HuH-7.5 (cell line): Measurements from ENCODE around the gene TBL3.
"Not testable (repeated sequence)": the region's sequence is repeated elsewhere in the genome, so short reads cannot be mapped to it uniquely, and the experiment has no call there.

ENCODE experiments used
- DNase-seq: peaks from one replicate; pipeline ENCODE4 v3.0.0; 2011; ENCODE audit warnings: low spot score

The TBL3 gene

DNA sequence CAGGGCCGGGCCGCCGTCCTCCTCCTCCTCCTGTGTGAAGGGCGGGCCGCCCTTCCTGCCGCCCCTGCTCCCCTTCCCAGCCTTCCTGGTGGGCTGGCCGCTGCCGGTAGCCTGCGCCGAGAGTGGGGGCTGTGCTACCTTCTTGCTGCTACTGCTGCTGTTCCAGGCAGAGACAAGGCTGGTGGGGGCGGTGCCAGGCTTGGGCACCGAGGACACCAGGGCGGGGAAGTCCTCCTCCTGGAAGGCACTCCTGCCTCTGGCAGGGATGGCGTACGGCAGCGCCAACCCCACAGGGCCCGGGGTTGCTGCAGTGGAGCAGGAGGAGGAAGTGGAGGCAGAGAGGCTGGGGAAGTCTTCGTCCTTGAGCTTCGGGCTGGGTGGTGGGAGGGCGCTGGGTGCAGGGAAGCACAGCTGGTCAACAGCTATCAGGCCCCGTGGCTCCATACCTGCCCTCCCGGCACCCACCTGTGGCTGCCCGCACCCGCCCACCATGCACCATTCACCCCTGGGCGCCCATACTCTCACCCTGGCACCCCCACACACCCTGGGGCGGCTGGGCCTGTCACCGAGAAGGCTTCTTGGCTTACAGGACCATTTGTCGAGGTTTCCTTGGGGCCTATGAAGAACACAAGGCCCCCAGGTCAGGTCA, 28.1 kb downstream of the TBL3 start:
- no peak for DNase-seq

DNA sequence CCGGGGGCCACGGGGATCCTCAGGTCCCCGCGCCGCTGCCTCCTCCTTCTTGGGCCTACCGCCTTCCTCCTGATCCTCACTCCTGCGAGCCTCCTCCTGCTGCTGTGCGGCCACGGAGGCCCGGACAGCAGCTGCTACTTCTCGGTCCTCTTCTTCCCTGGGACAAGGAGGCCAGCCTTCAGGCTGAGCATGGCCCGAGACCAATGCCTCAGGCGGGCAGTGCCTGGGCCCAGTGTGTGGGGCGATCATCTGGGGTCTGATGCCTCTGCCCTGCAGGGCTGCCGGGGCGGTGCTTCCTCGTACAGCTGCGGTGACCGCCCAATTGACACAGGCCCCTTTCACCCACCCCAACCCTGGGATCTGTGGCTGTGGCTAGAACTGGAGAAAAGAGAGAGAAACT, 29.2 kb downstream of the TBL3 start:
- DNase-seq = no peak

DNA sequence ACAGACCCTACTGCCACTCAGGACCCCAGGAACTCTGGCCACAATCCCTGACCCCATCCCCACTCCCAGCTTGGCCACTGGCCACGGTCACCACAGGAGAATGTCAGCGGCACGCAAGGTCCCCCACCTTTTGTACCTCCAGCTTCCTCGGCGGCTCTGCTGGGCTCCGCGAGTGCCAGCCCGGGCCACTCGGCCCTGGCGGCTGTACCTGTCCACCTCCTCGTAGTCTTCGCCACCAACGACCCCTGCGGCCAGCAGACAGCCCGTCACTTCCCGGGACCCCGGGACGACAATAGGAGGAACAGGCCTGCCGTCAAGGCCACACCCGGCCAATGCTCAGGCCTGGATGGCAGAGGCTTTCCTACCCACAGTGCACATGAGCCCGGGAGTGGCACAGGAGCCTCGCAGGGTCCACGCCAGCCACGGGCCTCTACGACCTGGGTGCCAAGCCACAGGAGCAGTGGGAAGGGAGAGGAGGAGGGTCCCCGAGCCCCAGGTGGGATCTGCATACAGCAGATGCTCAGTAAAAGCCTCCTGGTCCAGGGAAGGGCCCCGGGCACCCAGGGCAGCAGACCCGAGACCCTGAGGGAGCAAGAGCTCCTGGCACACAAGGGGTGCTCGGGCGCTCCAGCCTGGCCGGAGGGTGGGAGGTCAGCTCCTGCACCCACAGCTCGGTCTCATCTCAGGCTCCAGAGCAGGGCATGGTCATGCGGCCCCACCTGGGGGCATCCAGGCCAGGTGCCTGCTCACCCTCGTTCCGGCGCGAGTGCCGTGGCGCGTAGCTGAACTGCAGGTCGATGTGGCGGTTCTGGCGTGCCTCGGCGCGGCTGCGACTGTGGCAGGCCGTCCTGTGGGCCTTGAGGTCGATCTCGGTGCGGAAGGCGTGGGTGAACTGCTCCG, 29.9 kb downstream of the TBL3 start:
- no peak for DNase-seq

DNA sequence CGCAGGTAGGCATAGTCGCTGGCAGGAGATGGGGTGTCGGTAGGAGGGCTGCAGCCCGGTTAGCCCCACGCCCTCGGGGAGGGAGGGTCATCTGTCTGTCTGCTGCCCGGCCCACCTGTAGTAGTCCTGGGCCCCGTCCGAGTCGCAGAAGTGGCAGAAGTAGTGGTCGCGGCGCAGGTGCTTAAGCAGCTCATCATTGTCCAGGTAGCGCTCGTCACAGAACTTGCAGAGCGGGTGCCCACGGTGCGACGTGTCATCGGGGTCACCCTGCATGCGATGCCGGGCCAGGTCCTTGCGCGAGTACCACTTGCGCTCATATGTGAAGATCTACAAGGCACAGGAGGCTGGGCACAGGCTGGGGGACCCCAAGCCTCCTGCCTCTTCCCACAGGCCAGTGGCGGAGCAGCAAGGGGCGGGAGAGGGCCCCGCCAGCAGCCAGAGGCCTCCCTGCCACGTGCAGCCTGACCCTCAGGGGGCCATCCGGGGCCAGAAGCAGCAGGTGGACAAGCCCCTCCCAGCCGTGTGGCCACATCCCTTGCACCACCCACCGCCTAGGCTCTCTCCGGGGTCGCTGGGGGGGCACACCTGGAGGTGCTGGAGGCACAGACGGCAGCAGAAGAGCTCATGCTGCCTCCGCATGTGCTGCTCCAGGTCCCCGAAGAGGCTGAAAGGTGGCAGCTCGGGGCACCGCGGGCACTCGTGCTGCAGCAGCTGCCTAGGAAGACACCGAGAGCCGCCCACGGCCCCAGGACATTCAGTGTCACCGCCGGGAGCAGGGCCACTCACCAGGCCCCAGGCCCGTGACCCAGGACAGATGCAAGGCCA, 30.8 kb downstream of the TBL3 start:
- no peak for DNase-seq

DNA sequence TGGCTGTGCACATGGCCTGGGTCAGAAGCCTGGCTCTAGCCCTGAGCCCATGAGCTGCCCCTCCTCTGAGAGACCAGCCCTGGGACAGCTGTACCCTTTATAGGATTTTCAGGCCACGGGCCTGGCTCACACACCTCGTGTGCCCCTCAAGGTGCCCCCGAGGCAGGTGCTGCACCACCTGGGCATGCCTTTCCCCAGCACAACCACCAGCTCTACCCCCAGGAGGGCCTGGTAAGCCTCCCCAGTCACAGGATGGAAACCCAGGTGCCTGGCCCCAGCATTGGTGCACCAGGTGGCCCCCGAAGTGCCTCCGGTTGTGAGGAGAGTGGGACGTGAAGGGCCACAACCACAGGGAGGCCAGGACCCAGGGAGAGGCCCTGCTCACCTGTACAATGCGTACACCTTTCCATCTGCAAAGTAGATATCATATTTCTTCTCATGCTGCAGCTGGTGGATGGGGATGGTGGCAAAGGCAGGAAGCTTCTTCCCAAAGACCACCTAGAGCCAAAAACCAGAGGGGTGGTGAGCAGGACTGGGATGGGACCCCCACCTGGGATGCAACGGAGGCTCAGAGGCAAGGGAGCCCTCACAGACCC, 31.5 kb downstream of the TBL3 start:
- no peak for DNase-seq

DNA sequence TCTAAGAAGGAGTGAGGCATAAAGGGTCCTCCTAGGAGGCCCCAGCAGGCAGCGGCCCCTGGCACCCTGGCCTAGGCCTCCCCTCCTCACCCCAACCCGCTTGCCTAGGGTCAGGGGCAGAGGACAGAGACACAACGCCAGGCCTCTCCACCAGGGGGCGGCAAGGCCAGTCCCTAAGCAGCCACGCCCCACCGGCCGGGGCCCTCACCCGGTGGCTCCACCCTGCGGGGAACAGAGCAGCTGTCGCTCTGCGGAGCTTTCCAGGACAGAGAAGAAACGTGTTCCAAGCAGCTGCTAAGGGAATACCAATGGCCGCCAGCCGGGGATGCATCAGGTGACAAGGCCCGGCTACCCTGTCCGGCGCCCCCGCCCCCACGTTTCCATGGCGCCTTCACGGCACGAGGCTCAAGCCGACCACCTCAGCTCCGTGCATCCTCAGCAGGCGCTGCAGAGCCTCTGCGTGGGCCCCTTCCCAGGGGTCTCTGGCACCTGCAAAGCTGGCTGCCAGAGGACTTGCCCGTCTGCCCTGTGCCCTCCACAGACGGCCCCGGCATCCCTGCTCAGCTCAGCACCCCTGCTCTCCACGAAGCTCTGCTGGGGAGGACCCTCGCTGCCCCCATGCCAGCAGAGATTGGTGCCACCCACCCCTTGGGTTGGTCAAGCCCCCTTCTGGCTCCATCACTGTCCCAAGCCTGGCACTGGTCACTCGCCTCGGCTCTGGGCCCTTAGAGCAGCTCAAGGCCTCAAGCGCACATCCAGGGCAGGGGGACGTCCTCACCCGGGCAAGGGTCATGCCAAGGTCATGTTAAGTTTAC, 32.2 kb downstream of the TBL3 start:
- DNase-seq = peak; percentile 97

DNA sequence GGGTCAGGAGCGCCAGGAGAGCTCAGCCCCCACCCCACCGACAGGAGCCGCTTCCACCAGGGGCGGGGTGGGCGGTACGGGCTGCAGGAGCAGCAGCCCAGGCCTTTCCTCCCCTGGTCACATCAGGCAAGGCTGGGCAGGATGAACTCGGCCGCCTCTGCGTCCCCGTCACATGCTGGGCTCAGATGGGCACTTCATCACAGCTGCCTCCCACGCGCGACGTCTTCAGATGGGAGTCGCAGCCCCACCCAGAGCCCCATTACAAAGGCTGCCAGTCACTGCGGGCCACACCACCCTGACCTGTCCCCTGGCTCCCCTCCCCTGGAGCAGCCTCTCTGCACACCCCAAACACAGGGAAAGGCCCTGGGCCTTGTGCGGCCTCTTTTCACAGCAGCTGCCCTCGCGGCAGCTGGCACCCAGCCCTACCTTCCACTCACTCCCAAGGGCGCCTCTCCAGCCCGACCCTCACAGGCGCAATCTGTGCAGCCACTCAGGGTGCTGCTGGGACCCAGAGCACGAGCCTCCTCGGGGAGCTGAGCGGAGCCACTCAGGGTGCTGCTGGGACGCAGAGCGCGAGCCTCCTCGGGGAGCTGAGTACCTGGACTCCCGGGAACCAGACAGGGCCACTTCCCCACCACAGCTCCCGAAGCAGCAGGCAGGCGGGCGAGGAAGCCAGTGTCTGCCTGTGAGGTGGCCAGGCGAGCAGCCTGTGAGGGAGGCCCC, 33.1 kb downstream of the TBL3 start:
- DNase-seq = no peak

DNA sequence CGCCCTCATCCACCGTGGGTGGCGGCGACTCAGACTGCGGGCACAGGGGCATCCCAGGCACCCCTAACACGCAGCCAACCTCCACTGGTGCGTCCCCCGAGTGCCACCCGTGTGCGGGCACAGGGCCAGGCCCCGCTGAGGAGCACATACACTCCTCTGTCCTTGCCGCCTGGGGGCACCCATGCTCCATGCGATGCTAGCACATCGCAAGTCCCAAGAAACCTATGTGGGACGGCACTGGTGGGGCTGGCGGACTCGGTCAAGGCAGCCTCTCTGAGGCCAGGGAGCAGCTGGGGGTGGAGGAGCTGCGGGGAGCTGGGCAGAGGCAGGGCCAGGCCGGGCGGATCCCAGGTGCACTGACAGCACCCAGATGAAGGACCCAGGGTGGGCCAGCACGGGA, 33.8 kb downstream of the TBL3 start:
- DNase-seq = no peak

DNA sequence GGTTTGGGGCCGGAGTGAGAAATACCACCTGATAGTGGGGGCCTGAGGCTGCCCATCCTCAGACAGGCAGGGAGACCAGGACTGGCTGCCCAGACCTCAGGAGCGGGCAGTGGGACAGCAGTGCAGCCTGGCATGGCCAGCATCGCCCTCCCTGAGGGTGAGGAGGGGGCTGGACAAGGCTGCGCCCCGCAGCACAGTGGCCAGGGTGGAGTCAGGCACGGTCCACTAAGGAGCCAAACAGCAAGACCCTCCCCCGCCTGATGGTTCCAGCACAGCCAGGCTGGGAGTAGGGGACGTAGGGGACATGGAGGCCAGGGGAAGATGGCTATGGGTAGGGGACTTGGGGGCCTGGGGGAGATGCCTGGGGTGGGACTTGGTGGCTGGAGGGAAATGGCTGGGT, 34.5 kb downstream of the TBL3 start:
- no peak for DNase-seq

DNA sequence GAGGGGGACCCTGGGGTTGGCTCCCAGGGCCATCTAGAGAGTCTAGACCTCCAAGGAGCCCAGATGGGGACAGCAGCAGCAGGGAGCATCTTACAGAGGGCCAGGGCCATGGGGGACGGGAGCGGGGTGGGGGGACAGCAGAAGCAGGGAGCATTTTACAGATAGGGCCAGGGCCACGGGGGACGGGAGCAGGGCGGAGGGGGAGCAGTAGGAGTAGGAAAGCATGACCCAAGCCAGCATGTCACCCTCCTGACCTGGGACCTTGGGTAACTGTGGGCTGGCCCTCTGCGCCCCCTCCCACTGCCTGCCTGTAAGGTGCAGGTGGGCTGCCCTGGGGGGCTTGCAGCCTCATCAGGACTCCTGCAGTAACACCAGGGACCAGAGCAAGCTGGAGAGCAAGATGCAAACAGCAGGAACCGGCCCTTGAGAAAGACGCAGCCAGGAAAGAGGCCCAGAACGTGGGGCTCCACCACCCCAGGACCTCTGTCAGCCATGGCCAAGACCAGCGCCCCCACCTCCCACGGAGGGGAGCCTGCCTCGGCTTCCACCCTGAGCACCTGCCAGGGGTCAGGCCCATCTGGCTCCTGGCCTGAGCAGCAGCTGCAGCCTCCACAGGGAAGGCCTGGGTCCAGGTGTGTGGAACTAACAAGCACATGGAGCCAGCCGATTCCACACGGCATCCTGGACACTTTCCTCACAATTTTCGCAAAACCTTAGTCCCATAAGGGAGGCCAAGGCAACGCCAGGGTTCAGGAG, 35.4 kb downstream of the TBL3 start:
- DNase-seq = no peak

DNA sequence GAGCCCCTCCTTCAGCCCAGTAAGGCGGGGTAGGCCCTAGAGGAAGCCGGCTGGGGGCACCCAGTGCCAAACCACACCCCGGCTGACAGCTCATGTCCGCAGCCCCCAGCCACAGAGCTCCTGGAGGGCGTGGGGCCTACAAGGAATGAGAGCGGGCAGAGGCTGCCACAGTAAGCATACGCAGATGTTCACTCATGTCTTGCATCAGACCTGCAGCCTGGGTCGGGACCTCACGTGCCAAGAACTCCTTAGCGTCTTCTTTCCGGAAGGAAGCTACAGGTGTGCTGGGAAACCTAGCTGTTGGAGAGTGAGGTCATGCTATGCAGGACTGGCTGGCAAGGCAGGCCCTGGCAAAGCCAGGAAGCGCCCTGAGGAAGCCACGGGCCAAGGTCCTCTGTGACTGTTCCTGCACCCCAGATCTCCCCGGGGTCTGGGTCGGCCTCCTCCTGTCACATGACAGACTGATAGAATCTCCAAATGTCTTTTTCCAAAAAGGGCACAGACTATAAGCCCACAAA, 36.2 kb downstream of the TBL3 start:
- no peak for DNase-seq

DNA sequence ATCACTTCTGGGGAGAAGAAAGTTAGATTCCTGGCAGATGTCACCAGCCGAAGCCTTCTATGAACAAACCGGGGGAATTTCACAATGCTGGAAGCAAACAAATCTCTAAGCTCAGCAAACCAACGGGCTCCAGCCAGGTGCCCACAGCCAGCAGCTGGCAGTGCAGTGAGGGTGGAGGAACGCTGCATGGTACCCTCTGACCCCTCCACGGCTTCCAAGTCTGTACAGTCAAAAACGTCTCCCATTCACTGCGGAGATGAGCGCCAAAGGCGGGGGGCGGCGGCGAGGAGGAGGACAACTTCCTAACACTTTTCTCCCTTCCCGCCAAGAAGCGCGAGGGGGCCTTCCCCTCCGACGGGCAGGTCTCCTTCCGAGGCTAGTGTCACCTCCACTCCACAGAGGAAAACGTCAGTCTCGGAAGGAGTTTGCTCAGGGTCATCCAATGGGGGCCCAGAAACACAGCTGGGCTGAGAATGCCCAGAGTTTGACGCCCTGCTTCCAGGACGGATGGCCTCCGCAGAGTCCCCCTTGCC, 36.8 kb downstream of the TBL3 start:
- DNase-seq = peak; percentile 72

DNA sequence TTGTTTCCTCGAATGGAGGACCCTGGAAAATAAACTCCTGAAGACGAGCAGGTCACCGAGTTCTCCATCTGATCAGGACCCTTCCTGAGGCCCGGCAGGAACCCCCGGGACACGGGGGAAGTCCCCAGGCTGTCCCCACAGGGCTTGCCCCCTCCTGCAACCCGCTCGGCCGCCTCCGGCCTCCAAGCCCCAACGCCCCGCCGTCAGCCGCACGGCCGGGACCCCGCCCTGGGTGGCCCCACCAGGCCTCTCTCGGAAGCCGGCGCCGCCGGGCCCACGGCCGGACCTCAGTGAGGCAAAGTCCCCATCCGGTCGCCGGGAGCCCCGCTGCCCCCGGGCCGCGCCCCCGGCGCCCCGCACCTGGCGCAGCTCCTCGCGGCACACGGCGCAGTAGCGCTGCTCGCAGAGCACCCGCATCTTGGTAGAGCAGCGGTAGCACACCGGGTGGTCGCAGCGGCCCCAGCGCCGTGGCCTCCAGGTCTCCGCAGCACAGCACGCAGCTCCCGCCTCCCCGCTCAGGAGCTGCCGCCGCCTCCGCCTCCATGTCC, 37.4 kb downstream of the TBL3 start:
- DNase-seq = peak; percentile 47

DNA sequence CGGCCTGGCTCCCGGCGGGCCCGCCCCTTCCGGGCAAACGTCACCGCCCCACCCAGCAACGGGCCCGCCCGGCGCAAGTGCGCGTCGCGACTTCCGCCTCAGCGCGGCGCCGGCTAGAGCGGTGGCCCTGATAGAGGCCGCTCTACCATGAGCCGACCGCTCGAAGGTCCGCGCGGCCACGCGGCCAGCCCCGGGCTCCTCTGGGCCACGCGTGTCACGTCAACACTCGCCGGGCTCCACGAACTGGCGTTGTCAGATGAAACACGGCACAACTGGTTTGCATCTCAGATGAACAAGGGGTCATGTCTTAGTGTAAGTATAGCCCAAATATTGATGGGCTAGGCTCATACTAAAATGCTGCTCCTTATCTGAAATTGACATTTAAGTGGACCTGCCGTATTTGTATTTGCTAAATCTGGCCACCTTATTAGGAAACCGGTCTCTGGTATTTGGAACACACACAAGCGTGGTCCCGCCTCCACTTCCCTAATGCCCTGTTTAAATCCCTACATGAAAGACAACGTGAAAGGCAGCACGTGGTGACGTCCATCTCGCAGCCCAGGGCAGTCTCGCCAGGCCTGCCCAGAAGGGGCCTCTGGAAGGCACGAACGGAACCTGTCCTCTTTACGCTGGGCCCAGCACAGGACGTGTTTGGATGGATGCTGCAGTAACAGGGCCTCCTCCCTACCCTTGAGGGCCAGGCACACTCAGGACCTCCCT, 38.1 kb downstream of the TBL3 start, which contains the start of gene ZNF598:
Gene ZNF598 (minus strand): TSS at position 31 of the 720 bp plus-strand sequence.
- DNase-seq = peak; percentile 89

DNA sequence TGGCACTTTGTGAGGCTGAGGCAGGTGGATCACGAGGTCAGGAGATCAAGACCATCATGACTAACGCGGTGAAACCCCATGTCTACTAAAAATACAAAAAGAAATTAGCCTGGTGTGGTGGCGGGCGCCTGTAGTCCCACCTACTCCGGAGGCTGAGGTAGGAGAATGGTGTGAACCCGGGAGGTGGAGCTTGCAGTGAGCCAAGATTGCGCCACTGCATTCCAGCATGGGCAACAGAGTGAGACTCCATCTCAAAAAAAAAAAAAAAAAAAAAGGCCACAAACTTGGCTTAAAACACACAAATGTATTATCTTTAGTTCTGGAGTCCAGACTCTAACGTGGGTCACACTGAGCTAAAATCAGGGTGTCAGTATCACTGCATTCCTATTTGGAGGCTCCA, 39.9 kb downstream of the TBL3 start:
- DNase-seq = not testable (repeated sequence)

DNA sequence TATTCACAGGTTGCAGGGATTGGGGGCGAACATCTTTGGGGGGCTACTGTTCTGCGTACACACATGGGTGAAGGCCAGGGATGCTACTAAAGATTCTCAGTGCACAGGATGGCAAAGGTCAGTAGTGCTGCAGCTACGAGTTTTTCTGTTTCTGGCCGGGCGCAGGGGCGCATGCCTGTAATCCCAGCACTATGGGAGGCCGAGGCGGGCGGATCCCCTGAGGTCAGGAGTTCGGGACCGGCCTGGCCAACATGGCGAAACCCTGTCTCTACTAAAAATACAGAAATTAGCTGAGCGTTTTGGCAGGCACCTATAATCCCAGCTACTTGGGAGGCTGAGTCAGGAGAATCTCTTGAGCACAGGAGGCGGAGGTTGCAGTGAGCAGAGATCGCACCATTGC, 41.7 kb downstream of the TBL3 start:
- no peak for DNase-seq

DNA sequence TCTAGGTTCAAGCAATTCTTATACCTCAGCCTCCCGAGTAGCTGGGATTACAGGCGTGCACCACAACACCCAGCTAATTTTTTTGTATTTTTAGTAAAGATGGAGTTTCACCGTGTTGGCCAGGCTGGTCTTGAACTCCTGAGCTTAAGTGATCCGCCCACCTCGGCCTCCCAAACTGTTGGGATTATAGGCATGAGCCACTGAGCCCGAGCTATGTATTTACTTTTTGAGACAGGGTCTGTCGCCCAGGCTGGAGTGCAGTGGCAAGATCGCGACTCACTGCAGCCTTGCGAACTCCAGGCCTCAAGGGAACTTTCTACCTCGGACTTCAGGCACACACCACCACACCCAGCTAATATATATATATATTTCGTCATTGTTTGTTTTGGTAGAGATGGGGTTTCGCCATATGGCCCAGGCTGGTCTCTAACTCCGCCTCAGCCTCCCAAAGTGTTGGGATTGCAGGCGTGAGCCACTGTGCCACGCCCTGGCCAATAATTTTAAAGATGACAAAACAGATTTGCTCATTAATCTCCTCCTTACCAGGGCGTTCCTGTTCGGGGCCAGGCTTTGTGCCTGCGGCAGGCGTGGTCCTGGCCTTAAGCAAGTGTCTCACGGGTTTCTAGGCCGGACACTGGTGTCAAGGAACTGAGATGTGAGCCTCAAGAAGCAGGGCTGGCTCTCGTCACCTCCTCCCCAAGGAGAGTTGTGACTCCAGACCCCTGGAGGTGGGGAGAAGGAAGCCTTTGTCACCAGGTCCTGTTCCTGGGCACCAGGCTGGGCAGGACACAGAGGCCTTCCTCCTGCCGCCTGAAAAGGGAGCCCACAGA, 43.5 kb downstream of the TBL3 start:
- DNase-seq = no peak

DNA sequence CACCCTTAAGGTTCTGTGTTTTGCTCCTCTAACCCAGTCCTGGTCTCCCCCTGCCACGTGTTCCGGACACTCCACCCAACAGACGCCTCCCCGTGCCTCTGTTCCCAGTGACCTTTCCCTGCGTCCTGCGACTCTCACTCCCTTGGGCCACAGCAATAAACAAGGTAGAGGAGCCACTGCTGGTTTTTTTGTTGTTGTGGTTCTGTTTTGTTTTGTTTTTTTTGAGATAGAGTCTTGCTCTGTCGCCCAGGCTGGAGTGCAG, 44.0 kb downstream of the TBL3 start:
- DNase-seq = no peak
